Measurements from ENCODE around the gene FADS6.

The FADS6 gene

DNA sequence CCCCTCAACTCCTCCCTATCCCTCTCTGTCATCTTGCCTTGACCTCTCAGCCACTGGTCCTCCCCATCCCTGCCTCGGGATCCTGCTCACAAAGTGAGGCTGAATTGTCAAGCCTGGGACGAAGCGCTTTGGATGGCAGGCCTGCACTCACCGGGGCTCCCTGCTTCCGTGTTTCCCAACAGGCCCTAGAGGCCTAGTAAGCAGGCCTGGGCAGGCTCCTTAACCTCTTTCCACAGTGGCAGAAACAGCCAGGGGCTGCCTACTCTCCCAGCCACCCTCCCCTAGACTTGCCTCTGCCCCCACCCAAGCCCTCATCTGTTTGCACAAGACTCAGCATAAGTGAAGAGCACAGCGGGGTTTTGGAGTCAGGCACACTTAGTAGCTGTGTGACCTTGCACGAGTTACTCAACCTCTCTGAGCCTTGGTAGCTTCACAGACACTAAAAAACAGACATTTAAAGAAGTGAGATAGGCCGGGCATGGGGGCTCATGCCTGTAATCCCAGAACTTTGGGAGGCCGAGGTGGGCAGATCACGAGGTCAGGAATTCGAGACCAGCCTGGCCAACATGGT lies 5.0 kb upstream of the FADS6 start:
- Histone ChIP-seq H3K9me3 (ENCODE audit: control insufficient read depth, low read length) (no peaks in the 10 kb centered on the region), H3K9ac (ENCODE audit: low read length) (no peak overlapping the region), H3K4me1 (ENCODE audit: control insufficient read depth, insufficient read depth, low read length) (peaks cover 4% of the 10 kb centered on the region), H3K27me3 (ENCODE audit: control insufficient read depth, insufficient read depth, low read length) (peaks cover 73% of the 10 kb centered on the region), H3K36me3 (ENCODE audit: control insufficient read depth, insufficient read depth, low read length) (no peaks in the 10 kb centered on the region), H3K4me3 (ENCODE audit: low read length) (no peak overlapping the region)

DNA sequence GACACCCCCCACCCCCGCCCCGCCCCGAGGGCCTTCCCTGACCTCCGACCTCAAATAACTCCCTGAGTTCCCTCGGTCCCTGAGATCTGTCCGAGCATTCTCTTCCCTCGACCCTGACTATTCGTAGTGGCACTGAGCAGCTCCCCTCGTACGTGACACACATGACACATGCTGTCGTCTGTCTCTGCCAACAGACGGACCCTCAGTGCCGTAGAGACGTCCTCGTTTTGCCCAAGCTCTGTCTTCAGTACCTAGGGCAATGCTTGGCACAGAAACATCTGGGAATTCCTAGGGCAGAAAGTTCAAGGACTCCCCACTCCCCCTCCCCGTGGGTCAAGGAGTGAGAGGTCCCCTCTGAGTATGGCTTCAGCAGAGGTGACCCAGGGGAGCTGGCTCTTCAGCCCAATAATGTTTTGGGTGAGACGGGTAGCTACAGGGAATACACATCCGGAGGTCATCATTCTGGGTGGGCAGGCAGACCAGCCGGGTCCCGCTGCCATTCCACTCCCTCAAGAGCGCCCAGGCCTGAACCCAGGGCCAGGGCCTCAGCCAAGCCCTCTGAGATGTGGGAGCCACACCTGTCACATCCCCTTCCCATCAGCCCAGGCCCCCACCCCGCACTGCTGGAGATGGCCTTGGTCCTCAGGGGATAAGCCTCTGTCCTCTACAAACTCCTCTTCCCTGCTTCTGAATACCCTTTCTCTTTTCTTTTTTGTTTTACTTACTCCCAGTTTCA lies 671 bp upstream of the FADS6 start:
- peaks cover 5% of the 10 kb centered on the region for H3K4me1 ChIP-seq (ENCODE audit: control insufficient read depth, insufficient read depth, low read length)
- no peak overlapping the region for H3K4me3 ChIP-seq (ENCODE audit: low read length)
- H3K9ac ChIP-seq (ENCODE audit: low read length): no peak overlapping the region
- no peaks in the 10 kb centered on the region for H3K9me3 ChIP-seq (ENCODE audit: control insufficient read depth, low read length)
- H3K27me3 ChIP-seq (ENCODE audit: control insufficient read depth, insufficient read depth, low read length): peaks cover 65% of the 10 kb centered on the region
- no peaks in the 10 kb centered on the region for H3K36me3 ChIP-seq (ENCODE audit: control insufficient read depth, insufficient read depth, low read length)

- no peak overlapping the region for H3K4me3 ChIP-seq (ENCODE audit: low read length)
- H3K9ac ChIP-seq (ENCODE audit: low read length): no peak overlapping the region
- H3K36me3 ChIP-seq (ENCODE audit: control insufficient read depth, insufficient read depth, low read length): no peaks in the 10 kb centered on the region
- H3K4me1 ChIP-seq (ENCODE audit: control insufficient read depth, insufficient read depth, low read length): peaks cover 5% of the 10 kb centered on the region
- H3K27me3 ChIP-seq (ENCODE audit: control insufficient read depth, insufficient read depth, low read length): peaks cover 67% of the 10 kb centered on the region
- no peaks in the 10 kb centered on the region for H3K9me3 ChIP-seq (ENCODE audit: control insufficient read depth, low read length)
Measured at GRCh38 chr17:74892013-74892841, 1.2 kb downstream of the FADS6 start.

DNA sequence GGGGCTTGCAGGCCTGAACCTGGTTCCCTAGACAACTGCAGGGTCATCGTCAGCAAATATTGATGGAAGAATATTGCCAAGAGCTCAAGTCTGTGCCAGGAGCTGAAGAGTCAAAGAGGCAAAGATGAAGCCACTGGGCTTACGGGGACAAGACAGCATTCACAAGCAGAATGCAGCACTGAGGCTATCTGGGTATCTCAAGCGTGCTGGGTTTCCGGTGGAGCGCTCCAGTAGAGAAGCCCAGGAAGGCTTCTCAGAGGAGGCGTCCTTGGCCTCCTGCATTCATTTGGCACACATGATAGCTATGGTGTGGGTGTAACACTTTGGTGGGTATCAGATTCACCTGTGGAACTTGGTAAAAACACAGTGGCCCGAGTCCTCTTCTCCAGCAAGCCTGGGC lies 2.9 kb downstream of the FADS6 start:
- Histone ChIP-seq H3K9ac (ENCODE audit: low read length) (no peak overlapping the region), H3K9me3 (ENCODE audit: control insufficient read depth, low read length) (no peaks in the 10 kb centered on the region), H3K4me1 (ENCODE audit: control insufficient read depth, insufficient read depth, low read length) (peaks cover 5% of the 10 kb centered on the region), H3K4me3 (ENCODE audit: low read length) (no peak overlapping the region), H3K36me3 (ENCODE audit: control insufficient read depth, insufficient read depth, low read length) (no peaks in the 10 kb centered on the region), H3K27me3 (ENCODE audit: control insufficient read depth, insufficient read depth, low read length) (peaks cover 56% of the 10 kb centered on the region)

- Histone ChIP-seq H3K4me3 (ENCODE audit: low read length) (no peak overlapping the region), H3K36me3 (ENCODE audit: control insufficient read depth, insufficient read depth, low read length) (no peaks in the 10 kb centered on the region), H3K27me3 (ENCODE audit: control insufficient read depth, insufficient read depth, low read length) (peaks cover 38% of the 10 kb centered on the region), H3K9me3 (ENCODE audit: control insufficient read depth, low read length) (no peaks in the 10 kb centered on the region), H3K9ac (ENCODE audit: low read length) (no peak overlapping the region), H3K4me1 (ENCODE audit: control insufficient read depth, insufficient read depth, low read length) (peaks cover 5% of the 10 kb centered on the region)
Measured at GRCh38 chr17:74888469-74888868, 5.0 kb downstream of the FADS6 start.

DNA sequence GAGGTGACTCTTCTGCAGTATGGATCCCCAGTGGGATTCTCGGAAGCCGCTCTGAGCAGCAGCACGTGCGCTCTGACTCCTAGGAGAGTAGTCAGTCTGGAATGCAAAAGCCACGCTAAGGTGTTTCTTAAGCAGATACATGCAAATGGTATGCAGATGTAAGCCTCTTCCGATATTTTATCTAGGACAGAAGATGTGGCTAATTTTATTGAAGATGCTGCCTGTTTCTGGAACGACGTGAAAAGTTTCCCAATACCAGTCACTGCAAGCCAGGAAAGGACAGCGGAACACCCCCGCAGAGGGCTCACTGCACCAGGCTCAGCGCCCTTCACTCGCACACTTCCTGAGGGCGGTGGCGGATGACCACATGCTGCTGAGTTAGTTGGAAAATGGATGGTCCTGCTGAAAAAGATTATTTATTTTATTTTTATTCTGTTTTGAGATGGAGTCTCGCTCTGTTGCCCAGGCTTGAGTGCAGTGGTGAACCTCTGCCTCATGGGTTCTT lies 10.1 kb downstream of the FADS6 start:
- H3K4me1 ChIP-seq (ENCODE audit: control insufficient read depth, insufficient read depth, low read length): peaks cover 4% of the 10 kb centered on the region
- no peak overlapping the region for H3K9ac ChIP-seq (ENCODE audit: low read length)
- H3K9me3 ChIP-seq (ENCODE audit: control insufficient read depth, low read length): no peaks in the 10 kb centered on the region
- H3K36me3 ChIP-seq (ENCODE audit: control insufficient read depth, insufficient read depth, low read length): no peaks in the 10 kb centered on the region
- H3K4me3 ChIP-seq (ENCODE audit: low read length): no peak overlapping the region
- peaks cover 21% of the 10 kb centered on the region for H3K27me3 ChIP-seq (ENCODE audit: control insufficient read depth, insufficient read depth, low read length)

GRCh38 chr17:74882517-74883240 lies 10.8 kb downstream of the FADS6 start:
- no peaks in the 10 kb centered on the region for H3K9me3 ChIP-seq (ENCODE audit: control insufficient read depth, low read length)
- H3K9ac ChIP-seq (ENCODE audit: low read length): no peak overlapping the region
- H3K4me3 ChIP-seq (ENCODE audit: low read length): no peak overlapping the region
- H3K36me3 ChIP-seq (ENCODE audit: control insufficient read depth, insufficient read depth, low read length): no peaks in the 10 kb centered on the region
- H3K4me1 ChIP-seq (ENCODE audit: control insufficient read depth, insufficient read depth, low read length): peaks cover 10% of the 10 kb centered on the region
- H3K27me3 ChIP-seq (ENCODE audit: control insufficient read depth, insufficient read depth, low read length): peaks cover 26% of the 10 kb centered on the region

DNA sequence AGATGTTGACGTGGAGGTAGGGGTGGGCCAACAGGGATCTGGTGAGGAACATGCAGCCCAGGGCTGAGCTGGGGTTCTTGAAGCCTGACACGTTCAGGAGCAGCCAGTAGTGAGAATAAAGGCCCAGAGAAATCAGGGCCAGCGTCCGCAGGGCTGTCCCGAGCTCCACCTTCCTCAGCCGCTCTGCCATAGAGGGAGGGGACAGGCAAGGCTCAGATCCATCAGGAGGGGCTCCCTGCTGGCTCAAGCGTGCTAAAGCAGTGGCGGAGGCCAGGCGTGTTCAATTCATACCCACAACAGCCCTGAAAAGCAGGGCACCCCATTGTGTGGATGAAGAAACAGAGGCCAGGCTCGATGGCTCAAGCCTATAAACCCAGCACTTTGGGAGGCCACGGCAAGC lies 12.4 kb downstream of the FADS6 start:
- Histone ChIP-seq H3K9ac (ENCODE audit: low read length) (no peak overlapping the region), H3K4me3 (ENCODE audit: low read length) (no peak overlapping the region), H3K36me3 (ENCODE audit: control insufficient read depth, insufficient read depth, low read length) (no peaks in the 10 kb centered on the region), H3K4me1 (ENCODE audit: control insufficient read depth, insufficient read depth, low read length) (peaks cover 13% of the 10 kb centered on the region), H3K27me3 (ENCODE audit: control insufficient read depth, insufficient read depth, low read length) (peaks cover 26% of the 10 kb centered on the region), H3K9me3 (ENCODE audit: control insufficient read depth, low read length) (no peaks in the 10 kb centered on the region)

DNA sequence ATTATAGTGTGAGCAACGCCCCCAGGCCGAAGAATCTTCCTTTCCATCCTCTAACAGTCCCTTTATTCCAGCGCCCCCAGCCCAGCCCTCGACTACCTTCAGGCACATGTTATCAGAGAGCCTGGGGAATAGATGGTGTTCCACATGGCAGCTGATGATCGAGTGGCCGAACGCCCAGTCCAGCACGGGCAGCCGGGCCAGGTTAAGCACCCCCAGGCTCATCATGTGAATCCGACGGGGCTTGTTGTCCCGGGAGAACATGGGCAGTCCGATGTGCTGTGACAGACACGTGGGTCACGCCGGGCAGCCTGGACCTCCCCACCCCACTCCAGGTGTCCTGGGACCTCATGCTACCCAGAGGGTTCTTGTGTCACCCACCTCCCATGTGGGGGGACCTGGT lies 14.1 kb downstream of the FADS6 start:
- no peak overlapping the region for H3K4me3 ChIP-seq (ENCODE audit: low read length)
- H3K4me1 ChIP-seq (ENCODE audit: control insufficient read depth, insufficient read depth, low read length): peaks cover 13% of the 10 kb centered on the region
- no peaks in the 10 kb centered on the region for H3K36me3 ChIP-seq (ENCODE audit: control insufficient read depth, insufficient read depth, low read length)
- no peaks in the 10 kb centered on the region for H3K9me3 ChIP-seq (ENCODE audit: control insufficient read depth, low read length)
- peaks cover 22% of the 10 kb centered on the region for H3K27me3 ChIP-seq (ENCODE audit: control insufficient read depth, insufficient read depth, low read length)
- H3K9ac ChIP-seq (ENCODE audit: low read length): no peak overlapping the region

DNA sequence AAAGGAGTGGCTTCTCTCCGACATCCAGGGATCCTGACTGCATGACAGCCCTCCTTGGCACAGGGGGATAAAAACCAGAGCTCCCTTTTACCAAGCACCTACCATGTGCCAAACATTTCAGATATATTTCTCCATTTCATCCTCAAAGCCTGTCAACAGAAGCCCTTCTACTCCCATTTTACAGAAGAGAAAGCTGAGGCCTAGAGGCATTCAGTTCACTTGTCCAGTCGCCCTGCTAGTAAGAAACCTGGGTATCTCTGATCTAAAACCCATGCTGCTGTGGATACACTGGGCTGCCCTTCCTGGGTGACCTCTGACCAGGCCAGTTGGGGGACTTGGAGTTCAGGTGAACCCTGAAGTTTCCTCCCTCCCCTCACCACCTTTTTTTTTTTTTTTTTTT lies 14.8 kb downstream of the FADS6 start:
- Histone ChIP-seq H3K9me3 (ENCODE audit: control insufficient read depth, low read length) (no peaks in the 10 kb centered on the region), H3K4me3 (ENCODE audit: low read length) (no peak overlapping the region), H3K4me1 (ENCODE audit: control insufficient read depth, insufficient read depth, low read length) (peaks cover 13% of the 10 kb centered on the region), H3K27me3 (ENCODE audit: control insufficient read depth, insufficient read depth, low read length) (peaks cover 22% of the 10 kb centered on the region), H3K36me3 (ENCODE audit: control insufficient read depth, insufficient read depth, low read length) (no peaks in the 10 kb centered on the region), H3K9ac (ENCODE audit: low read length) (no peak overlapping the region)

GRCh38 chr17:74877592-74878548 lies 15.6 kb downstream of the FADS6 start:
- H3K27me3 ChIP-seq (ENCODE audit: control insufficient read depth, insufficient read depth, low read length): peaks cover 19% of the 10 kb centered on the region
- no peaks in the 10 kb centered on the region for H3K36me3 ChIP-seq (ENCODE audit: control insufficient read depth, insufficient read depth, low read length)
- H3K4me3 ChIP-seq (ENCODE audit: low read length): no peak overlapping the region
- H3K9me3 ChIP-seq (ENCODE audit: control insufficient read depth, low read length): no peaks in the 10 kb centered on the region
- H3K4me1 ChIP-seq (ENCODE audit: control insufficient read depth, insufficient read depth, low read length): peaks cover 13% of the 10 kb centered on the region
- H3K9ac ChIP-seq (ENCODE audit: low read length): peak overlapping the region; percentile 28
